ENCODE measurements around the gene DNER.
"Not testable (repeated sequence)": the region's sequence is repeated elsewhere in the genome, so short reads cannot be mapped to it uniquely, and the experiment has no call there.

The DNER gene

DNA sequence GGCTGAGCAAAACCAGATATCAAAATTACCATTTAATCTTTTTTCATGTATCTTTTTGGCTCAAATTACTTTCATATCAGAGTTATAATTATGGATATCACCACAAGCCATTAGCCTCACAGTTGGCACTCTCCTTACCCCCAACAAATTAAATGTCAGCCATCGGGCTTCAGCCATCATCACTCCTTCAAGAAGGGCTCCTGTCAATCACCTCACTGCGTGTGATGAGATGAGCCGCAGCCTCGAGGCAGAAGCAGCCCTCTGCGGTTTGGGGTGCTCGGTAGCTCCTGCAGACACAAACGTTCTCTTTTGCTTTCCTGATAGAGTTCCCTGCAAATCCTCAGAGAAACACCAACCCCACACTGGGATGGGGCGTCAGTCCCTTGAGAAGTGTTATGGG, 94.1 kb downstream of the DNER start:
- no peaks in the 10 kb centered on the region for H3K36me3 ChIP-seq (ENCODE audit: insufficient read depth)
- H3K4me1 ChIP-seq (ENCODE audit: low read depth, poor library complexity, severe bottlenecking), result no peaks in the 10 kb centered on the region
- H2AFZ ChIP-seq (ENCODE audit: low read depth), result no peak overlapping the region
- no peaks in the 10 kb centered on the region for H4K20me1 ChIP-seq (ENCODE audit: insufficient read depth)
- H3K79me2 ChIP-seq (ENCODE audit: insufficient read depth, low read depth), result no peaks in the 10 kb centered on the region
- no peak overlapping the region for H3K4me3 ChIP-seq (IDR thresholded peaks at IDR 0.05; ENCODE audit: insufficient read depth, low read depth, low read length)
- no peak overlapping the region for H3K4me2 ChIP-seq
- no peak overlapping the region for H3K9ac ChIP-seq
- TF ChIP-seq CTCF (conservative IDR thresholded peaks at IDR 0.05; ENCODE audit: low read depth, low read length), result no peak
- H3K27me3 ChIP-seq (ENCODE audit: insufficient read depth, low read depth), result no peaks in the 10 kb centered on the region
- H3K27ac ChIP-seq, result no peak overlapping the region

DNA sequence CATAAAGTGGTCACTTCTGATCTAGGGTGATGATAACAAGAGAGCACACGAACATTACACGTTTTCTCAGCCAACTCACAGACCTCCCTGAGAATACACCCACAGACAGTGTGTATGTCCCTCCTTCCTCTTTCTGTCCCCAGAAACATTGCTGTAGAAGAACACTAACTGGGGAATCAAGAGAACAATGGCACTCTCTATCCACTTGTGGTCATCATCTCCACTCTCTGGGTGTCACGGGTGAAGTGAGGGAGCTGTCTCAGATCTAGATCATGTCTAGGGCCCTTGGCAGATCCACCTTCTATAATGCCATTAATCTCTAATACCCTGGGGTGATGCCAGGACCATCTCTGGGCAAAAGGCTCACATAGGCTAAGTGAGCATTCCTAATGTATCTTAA, 97.9 kb downstream of the DNER start:
- Histone ChIP-seq H3K27ac (no peak overlapping the region), H3K36me3 (ENCODE audit: insufficient read depth) (no peaks in the 10 kb centered on the region), H4K20me1 (ENCODE audit: insufficient read depth) (no peaks in the 10 kb centered on the region), H3K4me3 (IDR thresholded peaks at IDR 0.05; ENCODE audit: insufficient read depth, low read depth, low read length) (no peak overlapping the region), H3K9ac (no peak overlapping the region), H3K27me3 (ENCODE audit: insufficient read depth, low read depth) (no peaks in the 10 kb centered on the region), H2AFZ (ENCODE audit: low read depth) (no peak overlapping the region), H3K4me2 (no peak overlapping the region), H3K4me1 (ENCODE audit: low read depth, poor library complexity, severe bottlenecking) (no peaks in the 10 kb centered on the region), H3K79me2 (ENCODE audit: insufficient read depth, low read depth) (no peaks in the 10 kb centered on the region)
- no peak for TF ChIP-seq CTCF (conservative IDR thresholded peaks at IDR 0.05; ENCODE audit: low read depth, low read length)

DNA sequence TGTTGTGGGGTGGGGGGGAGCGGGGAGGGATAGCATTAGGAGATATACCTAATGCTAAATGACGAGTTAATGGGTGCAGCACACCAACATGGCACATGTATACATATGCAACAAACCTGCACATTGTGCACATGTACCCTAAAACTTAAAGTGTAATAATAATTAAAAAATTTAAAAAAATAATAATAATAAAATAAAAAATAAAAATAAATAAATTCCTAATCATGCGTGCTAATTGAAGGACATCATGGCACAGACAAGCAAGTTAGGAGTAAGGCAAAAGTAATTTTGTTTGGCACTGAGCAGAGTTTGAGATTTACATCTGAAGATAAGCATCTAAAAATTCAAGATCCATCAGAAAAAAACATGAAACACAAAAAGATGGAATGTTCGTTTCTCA, 100.3 kb downstream of the DNER start:
- H3K4me2 ChIP-seq; H3K79me2 ChIP-seq (ENCODE audit: insufficient read depth, low read depth); H2AFZ ChIP-seq (ENCODE audit: low read depth); H3K9ac ChIP-seq; H3K36me3 ChIP-seq (ENCODE audit: insufficient read depth); H4K20me1 ChIP-seq (ENCODE audit: insufficient read depth); H3K27ac ChIP-seq; H3K27me3 ChIP-seq (ENCODE audit: insufficient read depth, low read depth); H3K4me1 ChIP-seq (ENCODE audit: low read depth, poor library complexity, severe bottlenecking); H3K4me3 ChIP-seq (IDR thresholded peaks at IDR 0.05; ENCODE audit: insufficient read depth, low read depth, low read length): not testable (repeated sequence)

GRCh38 chr2:229612384-229612971, 101.9 kb downstream of the DNER start:
- Histone ChIP-seq H3K27me3 (ENCODE audit: insufficient read depth, low read depth) (no peaks in the 10 kb centered on the region), H3K9ac (no peak overlapping the region), H3K36me3 (ENCODE audit: insufficient read depth) (no peaks in the 10 kb centered on the region), H3K4me2 (no peak overlapping the region), H3K4me3 (IDR thresholded peaks at IDR 0.05; ENCODE audit: insufficient read depth, low read depth, low read length) (no peak overlapping the region), H3K79me2 (ENCODE audit: insufficient read depth, low read depth) (no peaks in the 10 kb centered on the region), H4K20me1 (ENCODE audit: insufficient read depth) (no peaks in the 10 kb centered on the region), H3K27ac (no peak overlapping the region), H3K4me1 (ENCODE audit: low read depth, poor library complexity, severe bottlenecking) (no peaks in the 10 kb centered on the region), H2AFZ (ENCODE audit: low read depth) (no peak overlapping the region)
- no peak for TF ChIP-seq CTCF (conservative IDR thresholded peaks at IDR 0.05; ENCODE audit: low read depth, low read length)

GRCh38 chr2:229611360-229611759, 103.0 kb downstream of the DNER start:
- Histone ChIP-seq H3K4me2 (no peak overlapping the region), H2AFZ (ENCODE audit: low read depth) (no peak overlapping the region), H3K4me3 (IDR thresholded peaks at IDR 0.05; ENCODE audit: insufficient read depth, low read depth, low read length) (no peak overlapping the region), H3K79me2 (ENCODE audit: insufficient read depth, low read depth) (no peaks in the 10 kb centered on the region), H3K4me1 (ENCODE audit: low read depth, poor library complexity, severe bottlenecking) (no peaks in the 10 kb centered on the region), H3K9ac (no peak overlapping the region), H3K27ac (no peak overlapping the region), H3K27me3 (ENCODE audit: insufficient read depth, low read depth) (no peaks in the 10 kb centered on the region), H4K20me1 (ENCODE audit: insufficient read depth) (no peaks in the 10 kb centered on the region), H3K36me3 (ENCODE audit: insufficient read depth) (no peaks in the 10 kb centered on the region)
- TF ChIP-seq CTCF (conservative IDR thresholded peaks at IDR 0.05; ENCODE audit: low read depth, low read length), result no peak
